Brain microvascular endothelial cell (primary cell): ENCODE results near the gene BBS9.

Experiments
- DNase-seq: peaks from one replicate; pipeline ENCODE4 v3.0.0-alpha.2; 2020
- H3K27ac ChIP-seq: fragments of 250-450 bp; sonication (Bioruptor Pico); 2 replicates; pipeline ENCODE4 v1.5.1; 2020; ENCODE audit warnings: mild to moderate bottlenecking, moderate library complexity
- H3K27me3 ChIP-seq: fragments of 250-450 bp; sonication (Bioruptor Pico); replicated peaks from 2 replicates; pipeline ENCODE4 v1.5.1; 2020; ENCODE audit warnings: mild to moderate bottlenecking
- H3K36me3 ChIP-seq: fragments of 250-450 bp; sonication (Bioruptor Pico); replicated peaks from 2 replicates; pipeline ENCODE4 v1.5.1; 2020; ENCODE audit warnings: mild to moderate bottlenecking
- H3K4me3 ChIP-seq: 2 replicates; pipeline ENCODE4 v1.5.1; 2011; ENCODE audit warnings: low read depth, mild to moderate bottlenecking, control low read depth, low read length, moderate library complexity
- in situ Hi-C: cut with HindIII; loops from 2 replicates; pipeline ENCODE4 v1.10.0; 2017; ENCODE audit warnings: low sequenced_read_pairs, low pct_ligation_motif_present
- TF ChIP-seq, protein P1 (sequence below): IDR thresholded peaks from 2 replicates; pipeline ENCODE4 v1.5.1; 2011; ENCODE audit warnings: low read depth, mild to moderate bottlenecking, moderate library complexity, low read length, control low read depth, inconsistent platforms; ENCODE audit errors: missing control alignments

The BBS9 gene

GRCh38 chr7:33129806-33130153 lies 416 bp downstream of the BBS9 start:
- Histone ChIP-seq H3K27ac (peak overlapping the region; percentile 64), H3K4me3 (peak overlapping the region; percentile 84), H3K36me3 (no peaks in the 10 kb centered on the region), H3K27me3 (no peaks in the 10 kb centered on the region)
- TF ChIP-seq, protein P1, sequence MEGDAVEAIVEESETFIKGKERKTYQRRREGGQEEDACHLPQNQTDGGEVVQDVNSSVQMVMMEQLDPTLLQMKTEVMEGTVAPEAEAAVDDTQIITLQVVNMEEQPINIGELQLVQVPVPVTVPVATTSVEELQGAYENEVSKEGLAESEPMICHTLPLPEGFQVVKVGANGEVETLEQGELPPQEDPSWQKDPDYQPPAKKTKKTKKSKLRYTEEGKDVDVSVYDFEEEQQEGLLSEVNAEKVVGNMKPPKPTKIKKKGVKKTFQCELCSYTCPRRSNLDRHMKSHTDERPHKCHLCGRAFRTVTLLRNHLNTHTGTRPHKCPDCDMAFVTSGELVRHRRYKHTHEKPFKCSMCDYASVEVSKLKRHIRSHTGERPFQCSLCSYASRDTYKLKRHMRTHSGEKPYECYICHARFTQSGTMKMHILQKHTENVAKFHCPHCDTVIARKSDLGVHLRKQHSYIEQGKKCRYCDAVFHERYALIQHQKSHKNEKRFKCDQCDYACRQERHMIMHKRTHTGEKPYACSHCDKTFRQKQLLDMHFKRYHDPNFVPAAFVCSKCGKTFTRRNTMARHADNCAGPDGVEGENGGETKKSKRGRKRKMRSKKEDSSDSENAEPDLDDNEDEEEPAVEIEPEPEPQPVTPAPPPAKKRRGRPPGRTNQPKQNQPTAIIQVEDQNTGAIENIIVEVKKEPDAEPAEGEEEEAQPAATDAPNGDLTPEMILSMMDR: no peak
- in situ Hi-C loops: no loop called here
- no peak for DNase-seq

DNA sequence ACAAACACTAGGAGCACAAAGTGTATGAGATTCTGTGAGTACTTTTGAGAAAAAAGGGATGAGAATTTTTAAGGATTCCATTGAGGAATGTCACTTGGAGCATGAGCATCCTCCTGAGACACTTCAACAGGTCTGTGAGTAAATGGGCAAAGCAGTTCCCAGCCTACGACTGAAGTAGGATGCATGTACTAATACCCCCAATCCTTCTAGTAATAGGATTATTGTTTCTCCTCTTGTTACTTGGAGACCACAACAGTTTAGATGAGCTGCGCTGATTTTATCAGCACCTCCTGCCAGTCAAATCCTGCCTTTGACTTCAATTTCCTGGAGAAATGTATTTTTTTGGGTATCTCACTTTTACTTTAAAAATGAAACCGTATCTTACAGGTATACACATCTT lies 820 bp downstream of the BBS9 start:
- peak overlapping the region; percentile 64 for H3K27ac ChIP-seq
- H3K36me3 ChIP-seq: no peaks in the 10 kb centered on the region
- in situ Hi-C loops: no loop called here
- peak; percentile 2 for DNase-seq
- H3K27me3 ChIP-seq: no peaks in the 10 kb centered on the region
- TF ChIP-seq, protein P1: no peak
- peak overlapping the region; percentile 84 for H3K4me3 ChIP-seq

- TF ChIP-seq, protein P1: no peak
- Histone ChIP-seq H3K27ac (no peak overlapping the region), H3K36me3 (no peaks in the 10 kb centered on the region), H3K4me3 (no peak overlapping the region), H3K27me3 (no peaks in the 10 kb centered on the region)
- no peak for DNase-seq
- in situ Hi-C loops: no loop called here
Observed at GRCh38 chr7:33137103-33137502, 7.7 kb downstream of the BBS9 start.

GRCh38 chr7:33142585-33142984 lies 13.2 kb downstream of the BBS9 start:
- TF ChIP-seq, protein P1: no peak
- no peak overlapping the region for H3K4me3 ChIP-seq
- in situ Hi-C loops: no loop called here

GRCh38 chr7:33143996-33144718 lies 14.8 kb downstream of the BBS9 start:
- Histone ChIP-seq H3K36me3 (no peaks in the 10 kb centered on the region), H3K4me3 (no peak overlapping the region), H3K27ac (no peak overlapping the region), H3K27me3 (no peaks in the 10 kb centered on the region)
- no peak for DNase-seq
- TF ChIP-seq, protein P1: no peak
- in situ Hi-C loops: no loop called here

More at GRCh38 chr7:33142585-33142984, 13.2 kb downstream of the BBS9 start:
- H3K36me3 ChIP-seq: no peaks in the 10 kb centered on the region
- no peak overlapping the region for H3K27ac ChIP-seq
- no peak for DNase-seq
- H3K27me3 ChIP-seq: no peaks in the 10 kb centered on the region

- in situ Hi-C loops: no loop called here
- TF ChIP-seq, protein P1: no peak
- DNase-seq: no peak
- Histone ChIP-seq H3K27me3 (no peaks in the 10 kb centered on the region), H3K27ac (no peak overlapping the region), H3K36me3 (no peaks in the 10 kb centered on the region), H3K4me3 (no peak overlapping the region)
Observed at GRCh38 chr7:33145156-33145555, 15.8 kb downstream of the BBS9 start.
